Uterus (tissue), 4 donors: ENCODE data around the gene ZGPAT. TPM values are rescaled to one million over a fixed set of nuclear protein-coding genes. Genes with fewer than 3 reads are reported as not detected.

Experiments used
- DNase-seq, 2 donors: peaks; one replicate each; pipeline ENCODE4 v3.0.0-alpha.2; 2019 to 2020
- H3K27ac ChIP-seq, 2 donors: fragments of 200-600 bp; sonication (generic); 1 replicate in 1 of 2; 2 replicates in 1 of 2; pipeline ENCODE4 v1.5.1; 2016 to 2018
- H3K27me3 ChIP-seq, 2 donors: fragments of 200-600 bp; sonication (generic); one replicate each; pipeline ENCODE4 v1.5.1; 2018 to 2019; ENCODE audit warnings: control low read depth in 1 of 2
- H3K36me3 ChIP-seq, 2 donors: fragments of 200-600 bp; sonication (generic); one replicate each; pipeline ENCODE4 v1.5.1; 2019; ENCODE audit warnings: control low read depth in 1 of 2
- H3K4me1 ChIP-seq, 2 donors: fragments of 200-600 bp; sonication (generic); one replicate each; pipeline ENCODE4 v1.5.1; 2018 to 2019; ENCODE audit warnings: control low read depth in 1 of 2
- H3K4me3 ChIP-seq, 2 donors: fragments of 200-600 bp; sonication (generic); 1 replicate in 1 of 2; 2 replicates in 1 of 2; pipeline ENCODE4 v1.5.1; 2018 to 2019; ENCODE audit warnings: mild to moderate bottlenecking in 1 of 2
- H3K9me3 ChIP-seq, 2 donors: fragments of 200-600 bp; sonication (generic); one replicate each; pipeline ENCODE4 v1.5.1; 2019; ENCODE audit warnings: control low read depth in 1 of 2
- POLR2A ChIP-seq, 2 donors: fragments of 450-650 bp; IDR thresholded peaks; one replicate each; pipeline ENCODE4 v1.6.1; 2016; ENCODE audit warnings: antibody characterized with exemption in 2 of 2, mild to moderate bottlenecking in 1 of 2, moderate library complexity in 1 of 2
- intact Hi-C: fragments of 100-400 bp; cut with DNase I; formaldehyde crosslinking; loops from one replicate; pipeline ENCODE4 v1.15.1; 2023; ENCODE audit warnings: low total_unique reads
- total RNA-seq, 4 donors: library from RNA; depleted of rRNA in 3 of 4; stranded (reverse); fragments of >200 nt in 3 of 4; gene quantifications; one replicate each; pipeline versions ENCODE4 v1.1.0 to v1.2.4, GENCODE V29; 2014 to 2023
- TF ChIP-seq, protein P1 (sequence below), 4 experiments: fragments of 200-600 bp in 2 of 4; fragments of 450-650 bp in 2 of 4; sonication (generic) in 2 of 4; IDR thresholded peaks; one replicate each; pipeline ENCODE4 v1.5.1; 2016 to 2019; ENCODE audit warnings: antibody characterized with exemption in 4 of 4, mild to moderate bottlenecking in 2 of 4, moderate library complexity in 1 of 4
- donor health status: DM: yes; HTN: yes; CAD: no.

ZGPAT gene
- total RNA-seq, 4 donors from 2014 or later, result 1.5 to 37.9 (median 15.3) TPM

DNA sequence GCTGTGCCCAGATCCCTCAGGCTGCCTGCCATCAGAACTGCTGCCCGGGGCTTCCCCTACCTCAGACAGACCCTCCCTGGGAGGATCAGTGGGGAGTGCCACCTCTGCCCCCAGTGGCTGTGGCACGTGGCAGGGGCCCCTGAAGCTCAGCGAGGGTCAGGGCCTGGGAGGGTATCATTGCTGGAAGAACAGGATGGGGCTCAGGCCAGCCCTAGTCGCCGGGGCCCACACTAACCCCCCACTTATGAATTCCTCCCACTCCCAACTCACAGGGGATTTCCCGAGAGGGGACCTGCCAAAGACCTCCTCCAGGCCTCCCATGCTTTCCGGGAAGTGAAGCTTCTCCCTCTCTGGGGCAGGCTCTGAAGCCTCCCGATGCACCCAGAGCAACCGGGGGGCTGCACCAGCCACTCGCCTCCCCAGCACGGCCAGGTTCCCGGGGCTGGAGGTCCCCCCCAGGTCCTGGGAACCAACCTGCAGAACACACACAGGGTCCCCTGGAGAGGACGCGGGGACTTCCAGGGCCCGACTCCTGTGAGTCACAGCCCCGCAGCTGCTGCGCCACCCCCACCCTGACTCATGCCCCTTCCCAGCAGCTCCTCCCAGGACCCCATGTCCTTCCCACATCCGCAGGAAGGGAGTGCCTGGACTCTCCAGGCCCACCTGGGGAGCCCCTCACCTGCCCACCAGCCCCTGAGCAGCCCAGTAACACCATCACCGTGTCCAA lies 8.9 kb upstream of the ZGPAT start:
- peak; percentile 65 to 66 for DNase-seq
- TF ChIP-seq POLR2A (IDR thresholded peaks at IDR 0.05), result no peak
- TF ChIP-seq, protein P1, sequence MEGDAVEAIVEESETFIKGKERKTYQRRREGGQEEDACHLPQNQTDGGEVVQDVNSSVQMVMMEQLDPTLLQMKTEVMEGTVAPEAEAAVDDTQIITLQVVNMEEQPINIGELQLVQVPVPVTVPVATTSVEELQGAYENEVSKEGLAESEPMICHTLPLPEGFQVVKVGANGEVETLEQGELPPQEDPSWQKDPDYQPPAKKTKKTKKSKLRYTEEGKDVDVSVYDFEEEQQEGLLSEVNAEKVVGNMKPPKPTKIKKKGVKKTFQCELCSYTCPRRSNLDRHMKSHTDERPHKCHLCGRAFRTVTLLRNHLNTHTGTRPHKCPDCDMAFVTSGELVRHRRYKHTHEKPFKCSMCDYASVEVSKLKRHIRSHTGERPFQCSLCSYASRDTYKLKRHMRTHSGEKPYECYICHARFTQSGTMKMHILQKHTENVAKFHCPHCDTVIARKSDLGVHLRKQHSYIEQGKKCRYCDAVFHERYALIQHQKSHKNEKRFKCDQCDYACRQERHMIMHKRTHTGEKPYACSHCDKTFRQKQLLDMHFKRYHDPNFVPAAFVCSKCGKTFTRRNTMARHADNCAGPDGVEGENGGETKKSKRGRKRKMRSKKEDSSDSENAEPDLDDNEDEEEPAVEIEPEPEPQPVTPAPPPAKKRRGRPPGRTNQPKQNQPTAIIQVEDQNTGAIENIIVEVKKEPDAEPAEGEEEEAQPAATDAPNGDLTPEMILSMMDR (IDR thresholded peaks at IDR 0.05), result no peak
- Histone ChIP-seq H3K27ac (peak overlapping the region in 1 of 2 donors; percentile 49), H3K36me3 (no peaks in the 10 kb centered on the region), H3K4me3 (no peak overlapping the region), H3K27me3 (no peaks in the 10 kb centered on the region), H3K4me1 (peaks cover 0 to 8% of the 10 kb centered on the region in 2 donors), H3K9me3 (no peaks in the 10 kb centered on the region)
- intact Hi-C loops, result no loop called here

DNA sequence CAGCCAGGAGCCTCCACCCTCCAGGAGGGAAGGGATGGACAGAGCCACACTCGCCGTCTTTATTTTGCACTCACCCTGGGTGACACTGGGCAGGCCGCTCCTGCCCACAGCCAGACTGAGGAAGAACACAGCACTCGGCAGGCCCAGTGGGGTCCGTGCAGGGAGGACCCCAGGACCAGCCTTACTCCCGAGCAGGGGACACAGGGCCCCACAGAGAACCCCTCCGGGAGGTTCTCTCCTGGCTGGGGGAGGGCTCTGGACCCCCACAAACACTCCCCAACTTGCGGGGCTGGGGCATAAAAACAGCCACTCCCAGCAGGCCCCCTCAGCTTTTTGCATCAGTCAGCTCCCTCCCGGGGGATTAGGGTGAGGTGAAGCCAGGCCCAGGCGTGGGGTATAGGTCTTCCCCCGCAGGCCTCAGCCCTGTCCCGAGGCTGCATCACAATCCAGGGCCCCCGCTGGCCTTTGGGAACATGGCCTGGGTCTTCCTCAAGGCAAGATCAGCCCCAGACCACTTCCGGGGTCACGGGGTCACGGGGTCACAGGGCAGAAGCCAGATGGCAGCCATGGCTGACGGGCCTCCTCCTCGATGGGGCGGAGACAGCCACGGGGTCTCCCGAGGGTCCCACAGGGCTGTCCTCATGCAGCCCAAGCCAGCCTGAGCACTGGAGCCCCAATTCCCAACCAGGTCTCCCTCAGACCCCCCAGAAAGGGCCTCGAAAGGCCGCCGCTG lies 8.2 kb upstream of the ZGPAT start:
- TF ChIP-seq POLR2A (IDR thresholded peaks at IDR 0.05), result no peak
- TF ChIP-seq, protein P1 (IDR thresholded peaks at IDR 0.05), result no peak
- Histone ChIP-seq H3K27me3 (no peaks in the 10 kb centered on the region), H3K4me1 (peaks cover 0 to 8% of the 10 kb centered on the region in 2 donors), H3K36me3 (no peaks in the 10 kb centered on the region), H3K27ac (peak overlapping the region in 1 of 2 donors; percentile 49), H3K9me3 (no peaks in the 10 kb centered on the region), H3K4me3 (no peak overlapping the region)
- intact Hi-C loops, result no loop called here
- DNase-seq, result peak; percentile 25 to 32

DNA sequence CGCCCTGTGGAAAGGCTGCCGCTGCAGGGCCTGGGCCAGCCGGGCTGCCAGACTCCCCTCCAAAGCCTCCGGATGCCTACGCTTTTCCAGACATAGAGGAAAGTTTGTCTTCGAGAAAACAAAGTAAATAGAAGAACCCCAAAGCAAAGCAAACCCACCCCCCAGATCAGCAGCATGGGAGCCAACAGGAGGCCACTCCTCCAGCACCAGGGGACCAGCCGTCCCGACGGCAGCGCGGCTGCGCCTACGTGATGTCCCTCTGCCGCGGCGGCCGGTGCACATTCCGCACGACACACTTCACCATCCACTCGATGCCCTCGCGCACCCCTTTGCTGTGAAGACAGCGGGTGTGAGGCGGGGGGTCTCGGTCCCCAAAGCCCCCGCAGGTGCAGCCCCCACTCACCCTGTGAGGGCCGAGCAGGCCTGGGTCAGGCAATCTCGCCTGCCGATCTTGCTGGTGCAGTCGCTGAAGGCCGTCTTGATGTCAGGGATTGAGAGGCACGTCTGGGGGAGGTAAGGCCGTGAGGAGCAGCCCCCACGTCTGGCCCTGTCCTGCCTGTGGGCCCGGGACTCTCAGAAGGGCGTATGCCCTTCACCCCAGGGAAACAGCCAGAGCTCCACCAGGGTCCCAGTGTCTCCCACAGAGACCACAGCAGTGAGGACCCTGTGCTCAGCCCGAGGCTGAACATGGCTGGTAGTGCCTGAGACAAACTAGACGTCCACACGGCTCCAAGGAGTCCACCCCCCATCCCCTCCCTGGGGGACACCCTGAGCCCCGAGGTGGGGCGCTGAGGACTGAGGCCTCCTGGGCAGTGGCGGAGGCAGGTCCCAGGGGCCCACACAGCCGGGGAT lies 7.4 kb upstream of the ZGPAT start:
- peak in 1 of 2 donors; percentile 21 for DNase-seq
- TF ChIP-seq POLR2A (IDR thresholded peaks at IDR 0.05), result no peak
- TF ChIP-seq, protein P1 (IDR thresholded peaks at IDR 0.05), result no peak
- Histone ChIP-seq H3K4me3 (no peak overlapping the region), H3K27ac (peak overlapping the region in 1 of 2 donors; percentile 49), H3K4me1 (peaks cover 0 to 8% of the 10 kb centered on the region in 2 donors), H3K9me3 (no peaks in the 10 kb centered on the region), H3K36me3 (no peaks in the 10 kb centered on the region), H3K27me3 (no peaks in the 10 kb centered on the region)
- intact Hi-C loops, result no loop called here

DNA sequence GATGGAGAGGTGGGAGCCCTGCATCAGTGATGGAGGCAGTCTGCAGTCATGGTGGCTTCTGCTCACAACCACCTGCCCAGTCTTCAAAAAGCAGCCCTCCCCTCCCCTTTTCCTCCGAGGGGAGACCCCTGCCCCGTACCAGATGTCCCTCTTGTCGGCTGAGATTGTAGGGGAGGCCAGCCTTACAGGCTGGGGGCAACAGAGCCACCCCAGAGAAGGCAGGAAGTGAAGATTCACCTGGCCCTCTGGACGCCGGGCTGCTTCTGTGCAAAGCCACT lies 6.8 kb upstream of the ZGPAT start:
- Histone ChIP-seq H3K9me3 (no peaks in the 10 kb centered on the region), H3K4me1 (peaks cover 0 to 8% of the 10 kb centered on the region in 2 donors), H3K4me3 (no peak overlapping the region), H3K36me3 (no peaks in the 10 kb centered on the region), H3K27ac (no peak overlapping the region), H3K27me3 (no peaks in the 10 kb centered on the region)
- intact Hi-C loops, result no loop called here
- TF ChIP-seq, protein P1 (IDR thresholded peaks at IDR 0.05), result no peak
- no peak for TF ChIP-seq POLR2A (IDR thresholded peaks at IDR 0.05)
- no peak for DNase-seq
